SU-DHL-6 (cell line): ENCODE results near the gene ZNF341.

Experiments
- CTCF ChIP-seq: fragments of 200-600 bp; sonication (generic); IDR thresholded peaks from one replicate; pipeline ENCODE4 v1.5.1; 2017; ENCODE audit warnings: antibody characterized with exemption, mild to moderate bottlenecking, low read length, moderate library complexity; ENCODE audit not compliant: insufficient read depth, poor library complexity, severe bottlenecking
- EZH2phosphoT487 ChIP-seq: fragments of 200-600 bp; sonication (generic), shearing (Covaris generic); conservative IDR thresholded peaks from 2 replicates; pipeline ENCODE4 v1.6.1; 2018; ENCODE audit warnings: mild to moderate bottlenecking, antibody characterized with exemption, low read length, moderate library complexity, mixed read lengths

- TF ChIP-seq CTCF (no peak), EZH2phosphoT487 (no peak)
These were observed 12.4 kb downstream of the ZNF341 start for GRCh38 chr20:33744181-33744580.
